Glutamatergic neuron (in vitro differentiated cells): ENCODE data around the gene SLC22A2. TPM values are rescaled to one million over a fixed set of nuclear protein-coding genes. Genes with fewer than 3 reads are reported as not detected.
"Not testable (repeated sequence)": the region's sequence is repeated elsewhere in the genome, so short reads cannot be mapped to it uniquely, and the experiment has no call there.

Experiments used
- DNase-seq: peaks from one replicate; pipeline ENCODE4 v3.0.0; 2022
- H3K27ac Mint-ChIP-seq: one replicate; pipeline ENCODE4 v1.8.0; 2020; ENCODE audit warnings: mild to moderate bottlenecking, mixed read lengths, inconsistent platforms; ENCODE audit not compliant: unreplicated experiment
- H3K27me3 Mint-ChIP-seq: one replicate; pipeline ENCODE4 v1.8.0; 2020; ENCODE audit warnings: mild to moderate bottlenecking, moderate library complexity, mixed read lengths, inconsistent platforms; ENCODE audit not compliant: unreplicated experiment
- H3K36me3 Mint-ChIP-seq: one replicate; pipeline ENCODE4 v1.8.0; 2020; ENCODE audit warnings: mild to moderate bottlenecking, mixed read lengths, inconsistent platforms; ENCODE audit not compliant: unreplicated experiment
- H3K4me1 Mint-ChIP-seq: one replicate; pipeline ENCODE4 v1.8.0; 2020; ENCODE audit warnings: mild to moderate bottlenecking, low read depth, mixed read lengths, inconsistent platforms; ENCODE audit not compliant: unreplicated experiment
- H3K4me3 Mint-ChIP-seq: one replicate; pipeline ENCODE4 v1.8.0; 2020; ENCODE audit warnings: mild to moderate bottlenecking, mixed read lengths, inconsistent platforms; ENCODE audit not compliant: unreplicated experiment
- H3K9me3 Mint-ChIP-seq: one replicate; pipeline ENCODE4 v1.8.0; 2020; ENCODE audit warnings: mild to moderate bottlenecking, moderate library complexity, mixed read lengths, inconsistent platforms; ENCODE audit not compliant: unreplicated experiment
- CTCF ChIP-seq: fragments of 200-600 bp; sonication (generic); IDR thresholded peaks from one replicate; pipeline ENCODE4 v1.5.0; 2021; ENCODE audit not compliant: partially characterized antibody, unreplicated experiment
- total RNA-seq: library from RNA; stranded (reverse); fragmentation: NEBNext Ultra II Directional; extraction: Animal tissue kit (Norgen Biotek cat#: 25700); gene quantifications from one replicate; pipeline ENCODE4 v1.2.1, GENCODE V29; 2021; ENCODE audit not compliant: unreplicated experiment

The SLC22A2 gene
- total RNA-seq, 1 donor from 2014 or later: not detected

- DNase-seq: no peak
- no peak for TF ChIP-seq CTCF
- Mint-ChIP-seq H3K4me1 (no peaks in the 10 kb centered on the region), H3K36me3 (no peaks in the 10 kb centered on the region), H3K9me3 (peaks cover 2% of the 10 kb centered on the region), H3K27me3 (no peaks in the 10 kb centered on the region), H3K4me3 (no peak overlapping the region), H3K27ac (no peak overlapping the region)
Measured at GRCh38 chr6:160240691-160241084, 17.9 kb downstream of the SLC22A2 start.

- Mint-ChIP-seq H3K36me3 (peaks cover 2% of the 10 kb centered on the region), H3K27me3 (no peaks in the 10 kb centered on the region), H3K27ac (no peak overlapping the region), H3K4me1 (no peaks in the 10 kb centered on the region), H3K9me3 (peaks cover 2% of the 10 kb centered on the region), H3K4me3 (no peak overlapping the region)
- no peak for TF ChIP-seq CTCF
- no peak for DNase-seq
Measured at GRCh38 chr6:160239929-160240690, 18.5 kb downstream of the SLC22A2 start.

GRCh38 chr6:160238761-160239751 is 19.6 kb downstream of the SLC22A2 start:
- Mint-ChIP-seq H3K4me1 (no peaks in the 10 kb centered on the region), H3K4me3 (no peak overlapping the region), H3K36me3 (peaks cover 4% of the 10 kb centered on the region), H3K27ac (no peak overlapping the region), H3K9me3 (peaks cover 2% of the 10 kb centered on the region), H3K27me3 (no peaks in the 10 kb centered on the region)
- DNase-seq: no peak
- no peak for TF ChIP-seq CTCF

GRCh38 chr6:160238278-160238711 is 20.3 kb downstream of the SLC22A2 start:
- TF ChIP-seq CTCF: no peak
- no peak overlapping the region for H3K4me3 Mint-ChIP-seq
- H3K36me3 Mint-ChIP-seq: peaks cover 4% of the 10 kb centered on the region
- peaks cover 2% of the 10 kb centered on the region for H3K9me3 Mint-ChIP-seq
- no peaks in the 10 kb centered on the region for H3K27me3 Mint-ChIP-seq
- DNase-seq: no peak
- H3K27ac Mint-ChIP-seq: no peak overlapping the region
- H3K4me1 Mint-ChIP-seq: no peaks in the 10 kb centered on the region

GRCh38 chr6:160237597-160238275 is 20.9 kb downstream of the SLC22A2 start:
- not testable (repeated sequence) for H3K4me1 Mint-ChIP-seq, H3K27ac Mint-ChIP-seq, H3K4me3 Mint-ChIP-seq, H3K9me3 Mint-ChIP-seq, H3K36me3 Mint-ChIP-seq, H3K27me3 Mint-ChIP-seq, DNase-seq

GRCh38 chr6:160236235-160236872 is 22.3 kb downstream of the SLC22A2 start:
- not testable (repeated sequence) for H3K4me1 Mint-ChIP-seq, H3K4me3 Mint-ChIP-seq, H3K27me3 Mint-ChIP-seq, H3K27ac Mint-ChIP-seq, DNase-seq, H3K36me3 Mint-ChIP-seq, H3K9me3 Mint-ChIP-seq

GRCh38 chr6:160233950-160234640 is 24.5 kb downstream of the SLC22A2 start:
- not testable (repeated sequence) for H3K36me3 Mint-ChIP-seq, H3K27me3 Mint-ChIP-seq, DNase-seq, H3K4me3 Mint-ChIP-seq, H3K9me3 Mint-ChIP-seq, H3K27ac Mint-ChIP-seq, H3K4me1 Mint-ChIP-seq
